A673 (cell line): ENCODE data around the gene ZNF488.

Experiments
- EZH2 ChIP-seq: fragments of 200-600 bp; sonication (generic); IDR thresholded peaks from 2 replicates; pipeline ENCODE4 v1.6.1; 2017; ENCODE audit warnings: borderline replicate concordance, low read depth, mild to moderate bottlenecking, mixed read lengths, antibody characterized with exemption, low read length; ENCODE audit not compliant: poor library complexity, severe bottlenecking
- TF ChIP-seq, protein P1 (sequence below): fragments of 300-800, 200-600 bp; sonication (generic); conservative IDR thresholded peaks from 2 replicates; pipeline ENCODE4 v1.5.1; 2017; ENCODE audit warnings: low read depth, mild to moderate bottlenecking, antibody characterized with exemption, low read length, moderate library complexity, mixed read lengths

- TF ChIP-seq, protein P1, sequence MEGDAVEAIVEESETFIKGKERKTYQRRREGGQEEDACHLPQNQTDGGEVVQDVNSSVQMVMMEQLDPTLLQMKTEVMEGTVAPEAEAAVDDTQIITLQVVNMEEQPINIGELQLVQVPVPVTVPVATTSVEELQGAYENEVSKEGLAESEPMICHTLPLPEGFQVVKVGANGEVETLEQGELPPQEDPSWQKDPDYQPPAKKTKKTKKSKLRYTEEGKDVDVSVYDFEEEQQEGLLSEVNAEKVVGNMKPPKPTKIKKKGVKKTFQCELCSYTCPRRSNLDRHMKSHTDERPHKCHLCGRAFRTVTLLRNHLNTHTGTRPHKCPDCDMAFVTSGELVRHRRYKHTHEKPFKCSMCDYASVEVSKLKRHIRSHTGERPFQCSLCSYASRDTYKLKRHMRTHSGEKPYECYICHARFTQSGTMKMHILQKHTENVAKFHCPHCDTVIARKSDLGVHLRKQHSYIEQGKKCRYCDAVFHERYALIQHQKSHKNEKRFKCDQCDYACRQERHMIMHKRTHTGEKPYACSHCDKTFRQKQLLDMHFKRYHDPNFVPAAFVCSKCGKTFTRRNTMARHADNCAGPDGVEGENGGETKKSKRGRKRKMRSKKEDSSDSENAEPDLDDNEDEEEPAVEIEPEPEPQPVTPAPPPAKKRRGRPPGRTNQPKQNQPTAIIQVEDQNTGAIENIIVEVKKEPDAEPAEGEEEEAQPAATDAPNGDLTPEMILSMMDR: no peak
- no peak for TF ChIP-seq EZH2
These were observed 18.7 kb upstream of the ZNF488 start for GRCh38 chr10:47402641-47403301.
